Right lobe of liver (tissue), 6 donors: ENCODE data around the gene TENM4. TPM values are rescaled to one million over a fixed set of nuclear protein-coding genes. Genes with fewer than 3 reads are reported as not detected.

Experiments
- ATAC-seq, 4 donors: fragments of 200-7000 bp; cut with Tn5 transposase; one replicate each; pipeline ENCODE4 v1.9.1; 2020; ENCODE audit warnings: mild to moderate bottlenecking in 4 of 4, moderate library complexity in 4 of 4
- DNase-seq, 3 donors: peaks; one replicate each; pipeline ENCODE4 v3.0.0-alpha.2; 2020
- H3K27ac ChIP-seq, 3 donors: fragments of 200-600 bp; one replicate each; pipeline ENCODE4 v1.8.0; 2022
- H3K27me3 ChIP-seq, 2 donors: fragments of 200-600 bp; one replicate each; pipeline ENCODE4 v1.8.0; 2022
- H3K36me3 ChIP-seq, 4 donors: fragments of 200-600 bp; sonication (generic) in 1 of 4; one replicate each; pipeline versions ENCODE4 v1.5.1 to v1.8.0; 2017 to 2022; ENCODE audit warnings: control low read depth in 1 of 4
- H3K4me1 ChIP-seq, 4 donors: fragments of 200-600 bp; sonication (generic) in 1 of 4; one replicate each; pipeline versions ENCODE4 v1.5.1 to v1.8.0; 2017 to 2022; ENCODE audit warnings: control low read depth in 1 of 4
- H3K4me3 ChIP-seq, 3 donors: fragments of 200-600 bp; one replicate each; pipeline ENCODE4 v1.8.0; 2022
- H3K9me3 ChIP-seq, 4 donors: fragments of 200-600 bp; sonication (generic) in 1 of 4; one replicate each; pipeline versions ENCODE4 v1.5.1 to v1.8.0; 2017 to 2022; ENCODE audit warnings: control low read depth in 1 of 4
- POLR2A ChIP-seq: fragments of 450-650 bp; IDR thresholded peaks from one replicate; pipeline ENCODE4 v1.6.1; 2017; ENCODE audit warnings: antibody characterized with exemption, mild to moderate bottlenecking
- WGBS: methylation state at CpG from one replicate; pipeline ENCODE4 v1.1.6; 2018; ENCODE audit warnings: low coverage, low lambda C conversion rate; ENCODE audit not compliant: insufficient coverage; ENCODE audit errors: missing lambda C conversion rate; 5-methylcytosine and 5-hydroxymethylcytosine counted together
- intact Hi-C, 2 donors: fragments of 100-400 bp; cut with DNase I; formaldehyde crosslinking; loops; one replicate each; pipeline versions ENCODE4 v1.11.2 to v1.14.1; 2022
- total RNA-seq, 6 experiments: library from RNA; depleted of rRNA in 2 of 6; stranded (reverse); fragments of >200 nt in 2 of 6; fragmentation: NEBNext Ultra II Directional in 3 of 6; extraction: Animal tissue kit (Norgen Biotek cat#: 25700) in 3 of 6; gene quantifications; one replicate each; pipeline versions ENCODE4 v1.1.0 to v1.2.4, GENCODE V29; 2016 to 2023
- TF ChIP-seq, protein P1 (sequence below), 4 donors: fragments of 200-600 bp in 3 of 4; fragments of 450-650 bp in 1 of 4; IDR thresholded peaks; one replicate each; pipeline versions ENCODE4 v1.5.1 to v1.8.0; 2016 to 2022; ENCODE audit warnings: antibody characterized with exemption in 4 of 4, mild to moderate bottlenecking in 2 of 4
- donor health status: DM: no; HTN: yes; CAD: no.
- donor health status: DM: no; HTN: no; CAD: no.
- donor health status: DM: no; HTN: no; CAD: no.
- donor health status: DM: no; HTN: yes; CAD: no.
- donor health status: DM: no; HTN: yes; CAD: no.

The TENM4 gene
- total RNA-seq, 6 experiments from 2014 or later = 0.04 to 0.58 (median 0.14) TPM; not detected in 2

DNA sequence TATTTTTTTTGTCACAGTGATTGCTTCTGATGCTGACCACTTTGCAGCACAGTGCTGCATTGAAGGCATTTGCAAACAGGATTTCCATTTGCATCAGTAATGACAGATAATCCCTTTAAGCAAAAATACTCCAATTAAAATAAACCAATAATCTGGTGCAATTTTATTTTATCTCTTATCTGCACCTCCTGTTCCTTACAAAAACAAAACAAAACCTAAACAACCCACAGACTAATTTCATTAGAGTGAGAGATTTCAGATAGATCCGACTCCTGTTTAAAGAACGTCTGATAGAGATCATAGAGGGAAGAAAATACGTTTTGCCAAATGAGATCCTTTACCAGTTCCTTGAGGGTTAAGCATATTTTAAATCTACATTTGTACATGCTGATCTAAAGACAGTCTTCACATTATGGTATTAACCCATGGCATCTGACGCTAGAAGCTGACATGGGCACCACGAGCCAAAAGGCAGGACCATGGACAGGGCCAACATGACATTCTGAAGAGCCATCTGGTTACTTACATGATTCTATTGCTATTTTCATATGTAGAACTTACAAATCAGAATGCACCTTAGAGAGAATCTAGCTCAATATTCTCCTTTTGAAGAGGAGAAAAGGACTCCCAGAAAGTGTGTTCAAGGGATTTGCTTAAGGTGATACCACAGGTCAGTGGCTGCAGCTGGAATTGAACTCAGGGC lies 580.0 kb downstream of the TENM4 start:
- no peak for TF ChIP-seq POLR2A
- 47% methylated on average over 5 of the region's 5 CpGs for WGBS
- Histone ChIP-seq H3K9me3 (no peaks in the 10 kb centered on the region), H3K27me3 (no peaks in the 10 kb centered on the region), H3K4me1 (no peaks in the 10 kb centered on the region), H3K4me3 (no peak overlapping the region), H3K36me3 (no peaks in the 10 kb centered on the region), H3K27ac (no peak overlapping the region)
- intact Hi-C loops = no loop called here
- ATAC-seq (no peak), DNase-seq (no peak)

DNA sequence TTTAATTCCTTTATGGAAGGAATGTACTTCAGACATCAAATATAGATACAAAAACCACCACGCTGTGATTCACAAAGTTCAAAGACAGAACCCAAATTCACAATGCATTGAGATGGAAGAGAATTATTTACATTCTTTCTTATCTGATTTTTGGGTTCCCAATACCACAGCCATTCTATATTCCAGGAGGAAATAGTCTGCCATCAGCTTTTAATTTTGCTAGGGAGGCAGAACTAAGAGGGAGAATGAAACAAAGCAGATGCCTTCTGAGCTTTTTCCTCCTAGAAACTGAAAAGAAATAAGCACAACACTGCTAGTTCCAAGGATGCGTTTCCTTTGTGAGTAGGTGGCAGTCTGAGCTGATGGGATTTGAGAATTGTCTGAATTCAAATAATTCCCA lies 583.1 kb downstream of the TENM4 start:
- DNase-seq = no peak
- no peak overlapping the region for H3K27ac ChIP-seq

DNA sequence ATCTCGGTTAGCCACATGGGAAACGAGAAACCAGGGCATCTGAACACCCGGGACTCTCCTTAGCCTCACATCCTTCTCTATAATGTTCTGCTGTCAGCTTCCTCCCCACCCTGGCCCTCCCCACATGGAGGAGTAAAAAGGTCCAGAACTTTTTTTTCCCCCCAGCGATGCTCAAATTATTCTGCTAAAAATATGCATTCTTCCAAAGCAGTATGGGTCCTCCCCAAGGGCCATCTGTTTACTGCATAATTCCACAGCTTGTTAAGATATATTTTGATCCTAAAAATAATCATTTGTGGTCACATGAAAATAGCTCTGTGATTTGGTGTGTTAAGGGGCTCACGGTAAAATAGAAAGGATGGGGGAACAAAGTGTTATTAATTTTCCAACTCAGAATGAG lies 584.6 kb downstream of the TENM4 start:
- no peak for ATAC-seq
- intact Hi-C loops = no loop called here

More for the DNA sequence above, 583.1 kb downstream of the TENM4 start:
- Histone ChIP-seq H3K4me1 (no peaks in the 10 kb centered on the region), H3K36me3 (no peaks in the 10 kb centered on the region), H3K27me3 (no peaks in the 10 kb centered on the region), H3K4me3 (no peak overlapping the region), H3K9me3 (no peaks in the 10 kb centered on the region)
- TF ChIP-seq POLR2A = no peak
- TF ChIP-seq, protein P1, sequence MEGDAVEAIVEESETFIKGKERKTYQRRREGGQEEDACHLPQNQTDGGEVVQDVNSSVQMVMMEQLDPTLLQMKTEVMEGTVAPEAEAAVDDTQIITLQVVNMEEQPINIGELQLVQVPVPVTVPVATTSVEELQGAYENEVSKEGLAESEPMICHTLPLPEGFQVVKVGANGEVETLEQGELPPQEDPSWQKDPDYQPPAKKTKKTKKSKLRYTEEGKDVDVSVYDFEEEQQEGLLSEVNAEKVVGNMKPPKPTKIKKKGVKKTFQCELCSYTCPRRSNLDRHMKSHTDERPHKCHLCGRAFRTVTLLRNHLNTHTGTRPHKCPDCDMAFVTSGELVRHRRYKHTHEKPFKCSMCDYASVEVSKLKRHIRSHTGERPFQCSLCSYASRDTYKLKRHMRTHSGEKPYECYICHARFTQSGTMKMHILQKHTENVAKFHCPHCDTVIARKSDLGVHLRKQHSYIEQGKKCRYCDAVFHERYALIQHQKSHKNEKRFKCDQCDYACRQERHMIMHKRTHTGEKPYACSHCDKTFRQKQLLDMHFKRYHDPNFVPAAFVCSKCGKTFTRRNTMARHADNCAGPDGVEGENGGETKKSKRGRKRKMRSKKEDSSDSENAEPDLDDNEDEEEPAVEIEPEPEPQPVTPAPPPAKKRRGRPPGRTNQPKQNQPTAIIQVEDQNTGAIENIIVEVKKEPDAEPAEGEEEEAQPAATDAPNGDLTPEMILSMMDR (IDR thresholded peaks at IDR 0.05) = no peak
- 79% methylated on average over 2 of the region's 2 CpGs for WGBS
- ATAC-seq = no peak
- intact Hi-C loops = no loop called here

DNA sequence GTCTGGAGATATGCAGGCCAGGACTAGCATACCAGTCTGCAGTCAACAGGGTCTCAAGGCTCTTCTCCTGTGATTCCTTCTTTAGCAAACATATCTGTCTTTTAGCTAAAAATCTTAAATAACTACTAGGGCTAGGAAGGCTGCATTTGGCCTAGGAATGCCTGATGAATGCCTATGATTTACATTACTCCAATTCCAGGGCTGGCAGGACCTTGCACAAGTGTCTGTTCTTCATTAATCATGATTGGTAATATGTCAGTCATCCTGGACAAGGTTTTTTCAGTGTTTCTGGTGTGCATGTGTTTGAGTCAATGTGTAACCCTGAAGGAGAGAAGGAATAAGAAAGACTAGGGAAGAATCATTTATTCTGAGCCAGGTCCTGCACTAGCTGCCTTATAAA lies 585.7 kb downstream of the TENM4 start:
- H3K27ac ChIP-seq = no peak overlapping the region
- H3K4me1 ChIP-seq = no peaks in the 10 kb centered on the region
- DNase-seq (no peak), ATAC-seq (no peak)
- no peaks in the 10 kb centered on the region for H3K36me3 ChIP-seq
- H3K4me3 ChIP-seq = no peak overlapping the region
- intact Hi-C loops = no loop called here
- H3K9me3 ChIP-seq = no peaks in the 10 kb centered on the region
- H3K27me3 ChIP-seq = no peaks in the 10 kb centered on the region
- TF ChIP-seq, protein P1 (IDR thresholded peaks at IDR 0.05) = no peak
- no peak for TF ChIP-seq POLR2A

More for the DNA sequence above, 584.6 kb downstream of the TENM4 start:
- Histone ChIP-seq H3K9me3 (no peaks in the 10 kb centered on the region), H3K4me3 (no peak overlapping the region), H3K27me3 (no peaks in the 10 kb centered on the region), H3K27ac (no peak overlapping the region), H3K36me3 (no peaks in the 10 kb centered on the region), H3K4me1 (no peaks in the 10 kb centered on the region)
- DNase-seq = no peak
- TF ChIP-seq, protein P1 (IDR thresholded peaks at IDR 0.05) = no peak
- no peak for TF ChIP-seq POLR2A
- 65% methylated on average over 5 of the region's 5 CpGs for WGBS

DNA sequence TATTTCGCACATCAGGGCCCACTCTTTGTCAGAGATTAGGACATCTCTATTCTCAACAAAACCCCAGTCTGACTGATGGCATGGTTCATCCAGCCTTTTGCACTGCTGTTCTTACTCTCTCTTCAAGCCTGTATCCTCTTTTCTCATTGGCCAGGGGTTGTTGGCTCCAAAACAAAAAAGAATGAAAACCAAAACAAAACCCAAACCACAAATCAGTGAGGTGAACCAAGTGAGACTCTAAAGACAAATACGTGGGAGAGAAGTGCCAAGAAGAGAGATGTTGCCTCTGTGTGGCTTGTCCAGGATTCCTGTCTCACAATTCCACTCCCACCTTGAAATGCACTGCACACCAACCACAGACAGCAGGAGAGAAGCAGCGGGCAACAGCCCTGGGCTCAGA lies 587.3 kb downstream of the TENM4 start:
- no peak overlapping the region for H3K4me3 ChIP-seq
- WGBS = 82% methylated on average over 2 of the region's 3 CpGs
- H3K27me3 ChIP-seq = no peaks in the 10 kb centered on the region
- no peaks in the 10 kb centered on the region for H3K9me3 ChIP-seq
- TF ChIP-seq, protein P1 (IDR thresholded peaks at IDR 0.05) = no peak
- no peak for TF ChIP-seq POLR2A
- no peak overlapping the region for H3K27ac ChIP-seq
- no peak for DNase-seq
- intact Hi-C loops = no loop called here
- H3K4me1 ChIP-seq = no peaks in the 10 kb centered on the region
- no peak for ATAC-seq
- no peaks in the 10 kb centered on the region for H3K36me3 ChIP-seq
